Activated T-cell treated with anti-CD3 and anti-CD28 coated beads, Interleukin-2, amount 50 U/mL, for 72 hours (primary cell): ENCODE results near the gene KLKB1. TPM values are rescaled to one million over a fixed set of nuclear protein-coding genes. Genes with fewer than 3 reads are reported as not detected.
"Not testable (repeated sequence)": the region's sequence is repeated elsewhere in the genome, so short reads cannot be mapped to it uniquely, and the experiment has no call there.

Source experiments
- ATAC-seq, 2 donors: fragments of 150-1000 bp; cut with Tn5 transposase; replicated peaks in 1 of 2; 2 replicates each; pipeline ENCODE4 v1.10.0; 2021; ENCODE audit warnings: moderate library complexity in 2 of 2, mild to moderate bottlenecking in 1 of 2
- DNase-seq, 2 donors: peaks; one replicate each; pipeline ENCODE4 v3.0.0; 2021 to 2022; ENCODE audit warnings: mixed read lengths in 1 of 2
- H3K27ac Mint-ChIP-seq: one replicate; pipeline ENCODE4 v1.8.0; 2022; ENCODE audit warnings: mild to moderate bottlenecking, moderate library complexity, mixed read lengths
- H3K27me3 Mint-ChIP-seq: one replicate; pipeline ENCODE4 v1.8.0; 2022; ENCODE audit warnings: low read depth, mixed read lengths
- H3K36me3 Mint-ChIP-seq, 2 donors: one replicate each; pipeline ENCODE4 v1.8.0; 2022; ENCODE audit warnings: mixed read lengths in 2 of 2, mild to moderate bottlenecking in 1 of 2; ENCODE audit not compliant: insufficient read depth in 2 of 2
- H3K4me1 Mint-ChIP-seq: one replicate; pipeline ENCODE4 v1.8.0; 2022; ENCODE audit warnings: low read depth, mixed read lengths
- H3K4me3 Mint-ChIP-seq, 2 donors: one replicate each; pipeline ENCODE4 v1.8.0; 2022; ENCODE audit warnings: mild to moderate bottlenecking in 2 of 2, mixed read lengths in 2 of 2, moderate library complexity in 2 of 2
- H3K9me3 Mint-ChIP-seq, 2 donors: one replicate each; pipeline ENCODE4 v1.8.0; 2022; ENCODE audit warnings: mixed read lengths in 2 of 2
- total RNA-seq, 2 donors: library from RNA; stranded (reverse); gene quantifications; one replicate each; pipeline ENCODE4 v1.2.3, GENCODE V29; 2022

KLKB1 gene
- total RNA-seq, 2 donors from 2014 or later = 0.79 to 1.2 TPM

GRCh38 chr4:186260117-186260503, 32.8 kb downstream of the KLKB1 start:
- ATAC-seq = no peak
- Mint-ChIP-seq H3K9me3 (no peaks in the 10 kb centered on the region), H3K27me3 (peaks cover 7% of the 10 kb centered on the region), H3K36me3 (no peaks in the 10 kb centered on the region), H3K4me3 (no peak overlapping the region), H3K27ac (no peak overlapping the region), H3K4me1 (no peaks in the 10 kb centered on the region)
- no peak for DNase-seq

DNA sequence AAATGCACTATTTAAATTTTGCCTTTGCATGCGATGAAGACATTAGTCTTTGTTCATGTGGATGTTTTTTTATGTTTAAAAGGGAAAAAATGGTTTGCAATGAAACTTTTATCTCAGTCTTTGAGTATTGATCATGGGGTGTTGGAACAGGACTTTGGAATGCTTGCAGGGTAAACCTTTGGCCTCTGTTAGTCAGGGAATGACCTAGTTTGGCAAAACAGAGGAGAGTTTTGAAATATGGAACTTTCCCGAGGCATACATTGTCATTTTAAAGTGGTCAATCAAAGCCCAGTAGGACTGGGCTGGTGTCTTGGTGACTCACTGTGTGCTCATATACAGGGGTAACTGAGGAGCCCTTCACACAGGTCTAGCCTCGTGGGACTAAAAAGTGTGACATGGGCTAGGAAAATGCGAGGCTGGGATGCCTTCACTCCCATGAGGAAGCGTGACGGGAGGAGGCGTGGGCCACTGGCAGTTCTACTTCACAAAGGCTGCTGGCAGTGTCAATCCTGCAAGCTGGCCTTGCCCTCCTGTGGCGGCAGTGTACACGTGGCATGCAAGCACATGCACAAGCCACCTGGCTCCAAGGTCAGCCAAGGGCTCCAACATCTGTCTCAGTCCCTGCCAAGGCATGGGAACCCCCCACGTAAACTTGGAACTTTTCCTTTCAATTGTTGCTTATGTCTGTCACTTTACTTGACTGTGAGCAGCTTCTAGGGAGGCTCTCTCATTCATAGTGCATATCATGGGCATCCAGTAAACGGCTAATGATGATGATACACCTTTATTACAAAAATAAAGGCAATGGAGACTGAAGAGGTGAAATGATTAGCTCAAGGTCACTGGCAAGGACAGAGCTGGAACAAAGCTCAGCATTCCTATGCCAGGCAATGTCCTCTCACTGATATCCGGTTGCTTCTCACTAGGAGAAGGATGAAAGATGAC, 33.5 kb downstream of the KLKB1 start:
- H3K27me3 Mint-ChIP-seq = peaks cover 7% of the 10 kb centered on the region
- no peak overlapping the region for H3K4me3 Mint-ChIP-seq
- DNase-seq (no peak), ATAC-seq (no peak)
- H3K27ac Mint-ChIP-seq = no peak overlapping the region
- no peaks in the 10 kb centered on the region for H3K9me3 Mint-ChIP-seq
- H3K36me3 Mint-ChIP-seq = no peaks in the 10 kb centered on the region
- no peaks in the 10 kb centered on the region for H3K4me1 Mint-ChIP-seq

DNA sequence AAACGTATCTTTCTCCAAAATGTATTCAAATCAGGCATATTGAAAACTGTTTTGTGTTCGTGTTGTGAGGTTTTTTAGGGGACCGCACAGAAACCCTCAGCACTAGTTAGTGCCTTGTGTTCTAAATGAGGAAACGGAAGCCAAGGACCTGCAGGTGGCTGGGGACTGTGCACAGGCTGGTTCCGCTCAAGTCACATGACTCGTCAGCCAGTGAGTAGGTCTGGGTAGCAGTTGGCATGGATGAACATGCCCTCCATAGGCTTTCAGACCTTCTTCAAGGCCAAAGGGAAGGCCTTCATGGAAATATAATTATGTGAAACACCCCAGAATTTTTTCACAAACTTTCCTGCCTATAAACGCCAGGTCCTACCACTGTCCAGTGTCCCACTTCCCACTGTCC, 37.4 kb downstream of the KLKB1 start:
- H3K9me3 Mint-ChIP-seq = peaks cover 0 to 2% of the 10 kb centered on the region in 2 donors
- no peaks in the 10 kb centered on the region for H3K36me3 Mint-ChIP-seq
- H3K4me3 Mint-ChIP-seq = no peak overlapping the region
- no peaks in the 10 kb centered on the region for H3K4me1 Mint-ChIP-seq
- no peak overlapping the region for H3K27ac Mint-ChIP-seq
- DNase-seq (no peak), ATAC-seq (no peak)
- H3K27me3 Mint-ChIP-seq = peaks cover 34% of the 10 kb centered on the region

- not testable (repeated sequence) for H3K27ac Mint-ChIP-seq, ATAC-seq, H3K4me3 Mint-ChIP-seq, DNase-seq, H3K4me1 Mint-ChIP-seq, H3K36me3 Mint-ChIP-seq, H3K9me3 Mint-ChIP-seq
- H3K27me3 Mint-ChIP-seq = peaks cover 37% of the 10 kb centered on the region
Measured at GRCh38 chr4:186265250-186265649, 37.9 kb downstream of the KLKB1 start.

- no peak for DNase-seq
- Mint-ChIP-seq H3K27ac (no peak within 1 kb of the TSS), H3K9me3 (peaks cover 0 to 2% of the 10 kb centered on the region in 2 donors), H3K4me3 (no peak within 1 kb of the TSS), H3K36me3 (no peaks in the 10 kb centered on the region), H3K27me3 (peaks cover 37% of the 10 kb centered on the region), H3K4me1 (no peaks in the 10 kb centered on the region)
- ATAC-seq = no peak
Measured at GRCh38 chr4:186265683-186266652, 38.7 kb downstream of the KLKB1 start, which contains the start of gene F11. Gene F11 (plus strand): TSS chr4:186266189. CDS start chr4:186267137, 948 bp downstream.

- no peaks in the 10 kb centered on the region for H3K36me3 Mint-ChIP-seq
- H3K4me3 Mint-ChIP-seq = no peak overlapping the region
- no peak overlapping the region for H3K27ac Mint-ChIP-seq
- ATAC-seq (no peak), DNase-seq (no peak)
- peaks cover 38% of the 10 kb centered on the region for H3K27me3 Mint-ChIP-seq
- peaks cover 0 to 2% of the 10 kb centered on the region in 2 donors for H3K9me3 Mint-ChIP-seq
- no peaks in the 10 kb centered on the region for H3K4me1 Mint-ChIP-seq
Measured at GRCh38 chr4:186266729-186267456, 39.6 kb downstream of the KLKB1 start.

GRCh38 chr4:186271081-186271678, 43.9 kb downstream of the KLKB1 start:
- Mint-ChIP-seq H3K4me3 (no peak overlapping the region), H3K27me3 (peaks cover 36% of the 10 kb centered on the region), H3K4me1 (no peaks in the 10 kb centered on the region), H3K9me3 (peaks cover 0 to 2% of the 10 kb centered on the region in 2 donors), H3K36me3 (no peaks in the 10 kb centered on the region), H3K27ac (no peak overlapping the region)
- DNase-seq = no peak
- no peak for ATAC-seq

- ATAC-seq (no peak), DNase-seq (no peak)
- peaks cover 25% of the 10 kb centered on the region for H3K27me3 Mint-ChIP-seq
- no peaks in the 10 kb centered on the region for H3K36me3 Mint-ChIP-seq
- H3K4me3 Mint-ChIP-seq = no peak overlapping the region
- H3K9me3 Mint-ChIP-seq = peaks cover 0 to 2% of the 10 kb centered on the region in 2 donors
- H3K27ac Mint-ChIP-seq = no peak overlapping the region
- H3K4me1 Mint-ChIP-seq = no peaks in the 10 kb centered on the region
Measured at GRCh38 chr4:186272699-186273391, 45.5 kb downstream of the KLKB1 start.

DNA sequence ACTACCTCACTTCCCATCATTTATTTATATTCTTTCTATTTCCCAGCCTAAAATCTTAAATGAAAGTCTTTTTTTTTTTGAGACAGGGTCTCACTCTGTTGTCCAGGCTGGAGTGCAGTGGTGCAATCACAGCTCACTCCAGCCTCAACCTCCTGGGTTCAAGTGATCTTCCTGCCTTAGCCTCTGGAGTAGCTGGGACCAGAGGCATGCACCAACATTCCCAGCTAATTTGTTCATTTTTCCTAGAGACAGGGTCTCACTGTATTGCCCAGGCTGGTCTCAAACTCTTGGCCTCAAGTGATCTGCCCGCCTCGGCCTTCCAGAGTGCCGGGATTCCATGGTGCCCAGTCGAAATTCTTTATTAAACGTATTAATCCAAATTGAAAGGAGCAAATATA, 46.1 kb downstream of the KLKB1 start:
- not testable (repeated sequence) for H3K36me3 Mint-ChIP-seq, H3K27ac Mint-ChIP-seq, H3K4me1 Mint-ChIP-seq, H3K4me3 Mint-ChIP-seq, ATAC-seq, H3K9me3 Mint-ChIP-seq, DNase-seq
- H3K27me3 Mint-ChIP-seq = peaks cover 26% of the 10 kb centered on the region

DNA sequence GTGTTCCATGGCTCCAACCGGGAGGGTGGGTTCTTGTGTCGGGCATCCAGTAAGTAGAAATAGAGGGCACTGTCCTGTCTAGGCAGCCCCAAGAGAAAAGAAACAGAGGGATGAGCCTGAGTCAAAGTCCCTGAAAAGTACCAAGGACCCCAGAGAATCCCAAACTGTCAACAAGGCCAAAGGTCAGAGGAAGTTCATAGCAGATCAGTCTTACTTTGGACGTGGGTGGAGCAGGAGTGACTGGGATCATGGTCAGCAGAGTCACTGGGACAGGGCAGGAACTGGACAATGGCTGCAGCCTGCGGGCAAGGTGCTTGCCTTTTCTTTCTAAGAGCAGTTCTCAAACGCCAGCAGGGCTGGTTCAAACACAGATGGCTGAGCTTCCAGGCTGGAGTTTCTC, 56.0 kb downstream of the KLKB1 start:
- no peaks in the 10 kb centered on the region for H3K4me1 Mint-ChIP-seq
- ATAC-seq = no peak

GRCh38 chr4:186285147-186285546, 57.8 kb downstream of the KLKB1 start:
- DNase-seq (no peak), ATAC-seq (no peak)
- Mint-ChIP-seq H3K36me3 (no peaks in the 10 kb centered on the region), H3K27ac (no peak overlapping the region), H3K9me3 (no peaks in the 10 kb centered on the region), H3K4me1 (no peaks in the 10 kb centered on the region), H3K27me3 (peaks cover 20% of the 10 kb centered on the region), H3K4me3 (no peak overlapping the region)

More for the DNA sequence above, 56.0 kb downstream of the KLKB1 start:
- Mint-ChIP-seq H3K27ac (no peak overlapping the region), H3K4me3 (no peak overlapping the region), H3K27me3 (peaks cover 19% of the 10 kb centered on the region), H3K36me3 (no peaks in the 10 kb centered on the region), H3K9me3 (no peaks in the 10 kb centered on the region)
- DNase-seq = no peak

GRCh38 chr4:186286581-186286980, 59.3 kb downstream of the KLKB1 start:
- H3K4me1 Mint-ChIP-seq = no peaks in the 10 kb centered on the region
- no peak overlapping the region for H3K4me3 Mint-ChIP-seq
- ATAC-seq (no peak), DNase-seq (no peak)
- no peaks in the 10 kb centered on the region for H3K9me3 Mint-ChIP-seq
- peaks cover 20% of the 10 kb centered on the region for H3K27me3 Mint-ChIP-seq
- H3K36me3 Mint-ChIP-seq = no peaks in the 10 kb centered on the region
- no peak overlapping the region for H3K27ac Mint-ChIP-seq
